GM19025 (cell line): Measurements from ENCODE around the gene SSBP3.
A peak's percentile ranks its signal among the peaks of the same experiment; 100 is the strongest.
"Not testable (repeated sequence)": the region's sequence is repeated elsewhere in the genome, so short reads cannot be mapped to it uniquely, and the experiment has no call there.

Source experiments
- ATAC-seq: cut with Tn5 transposase; IDR thresholded peaks from one replicate; pipeline ENCODE4 v1.9.1; 2021; ENCODE audit warnings: mild to moderate bottlenecking, low read depth, moderate library complexity; ENCODE audit not compliant: unreplicated experiment

The SSBP3 gene

GRCh38 chr1:54395281-54395934, 10.8 kb downstream of the SSBP3 start:
- ATAC-seq, result no peak

GRCh38 chr1:54394104-54394503, 12.1 kb downstream of the SSBP3 start:
- ATAC-seq, result no peak

DNA sequence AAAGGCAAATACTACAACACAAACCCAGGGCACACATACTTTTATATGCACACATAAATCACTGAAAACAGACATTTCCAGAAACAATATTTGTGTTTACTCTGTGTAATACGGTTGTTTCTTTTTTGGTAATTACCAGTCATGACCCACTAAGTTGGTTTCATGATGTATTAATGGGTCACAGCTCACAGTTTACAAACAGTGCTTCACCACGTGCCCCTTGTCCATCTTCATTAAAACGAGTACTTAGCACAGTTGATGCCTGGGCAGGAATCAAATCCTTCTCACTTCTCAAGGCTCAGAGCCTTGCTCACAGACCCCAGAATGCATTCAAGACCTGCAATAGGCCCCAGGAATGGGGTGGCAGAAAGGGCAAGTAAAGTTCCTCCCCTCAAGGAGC, 13.8 kb downstream of the SSBP3 start:
- ATAC-seq, result no peak

DNA sequence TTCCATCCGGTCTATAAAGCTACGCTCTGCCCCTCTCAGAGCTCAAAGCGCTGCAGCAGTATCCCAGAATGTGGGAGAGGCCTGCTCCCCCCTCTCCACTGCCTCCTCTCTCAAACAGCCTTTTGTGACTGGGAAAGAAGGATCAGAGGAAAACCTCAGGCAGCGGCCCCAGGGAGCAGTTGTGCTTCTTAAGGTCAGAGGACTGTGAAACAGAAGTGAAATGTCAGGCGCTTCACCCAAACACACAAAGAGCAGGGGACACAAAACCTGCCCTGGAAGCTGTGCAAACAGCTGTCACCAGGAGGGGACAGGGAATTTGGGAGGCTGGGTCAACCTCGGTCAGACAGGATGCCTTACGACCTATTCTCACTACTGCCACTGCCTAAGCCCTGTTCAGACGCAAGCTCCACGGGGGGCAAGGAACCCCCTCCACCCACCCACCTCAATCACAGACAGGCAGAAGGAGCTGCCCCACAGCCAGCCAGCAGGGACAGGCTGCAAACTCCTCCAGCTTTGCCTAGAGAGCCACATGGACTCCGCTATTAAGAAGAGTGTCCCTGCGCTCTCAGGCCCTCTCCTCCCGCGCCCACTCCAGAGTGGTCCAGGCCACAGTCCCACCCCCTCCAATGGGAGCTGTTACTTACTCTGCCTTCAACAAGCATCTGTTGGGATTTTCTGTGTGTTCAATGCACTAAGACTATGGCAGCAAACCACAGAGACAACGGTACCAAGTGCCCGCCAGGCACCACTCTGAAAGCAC, 14.6 kb downstream of the SSBP3 start:
- ATAC-seq, result no peak

- no peak for ATAC-seq
These were observed 15.5 kb downstream of the SSBP3 start for GRCh38 chr1:54390655-54391054.

- ATAC-seq, result not testable (repeated sequence)
These were observed 16.6 kb downstream of the SSBP3 start for GRCh38 chr1:54389608-54390007.

DNA sequence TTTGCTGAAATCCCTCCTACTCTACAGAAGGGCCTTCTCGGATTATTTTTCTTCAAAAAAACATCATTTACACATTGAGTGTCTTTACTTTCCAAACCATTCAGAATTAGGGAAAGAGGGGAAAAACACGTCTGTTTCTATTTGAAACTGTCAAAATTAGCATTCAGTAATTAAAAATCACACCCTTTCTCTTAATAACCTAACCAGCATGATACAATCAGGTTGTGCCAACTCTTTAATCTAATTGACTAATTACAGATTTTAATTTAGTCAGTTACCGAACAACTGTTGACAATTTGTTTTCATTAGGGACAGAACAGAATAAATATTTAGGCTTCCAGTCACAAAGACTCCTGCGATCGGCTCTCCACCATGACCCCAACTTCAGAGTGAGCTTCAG, 18.8 kb downstream of the SSBP3 start:
- ATAC-seq, result no peak

GRCh38 chr1:54385727-54386022, 20.5 kb downstream of the SSBP3 start:
- ATAC-seq, result no peak

- ATAC-seq, result no peak
These were observed 21.1 kb downstream of the SSBP3 start for GRCh38 chr1:54384918-54385726.

GRCh38 chr1:54384471-54384870, 21.7 kb downstream of the SSBP3 start:
- ATAC-seq, result no peak

DNA sequence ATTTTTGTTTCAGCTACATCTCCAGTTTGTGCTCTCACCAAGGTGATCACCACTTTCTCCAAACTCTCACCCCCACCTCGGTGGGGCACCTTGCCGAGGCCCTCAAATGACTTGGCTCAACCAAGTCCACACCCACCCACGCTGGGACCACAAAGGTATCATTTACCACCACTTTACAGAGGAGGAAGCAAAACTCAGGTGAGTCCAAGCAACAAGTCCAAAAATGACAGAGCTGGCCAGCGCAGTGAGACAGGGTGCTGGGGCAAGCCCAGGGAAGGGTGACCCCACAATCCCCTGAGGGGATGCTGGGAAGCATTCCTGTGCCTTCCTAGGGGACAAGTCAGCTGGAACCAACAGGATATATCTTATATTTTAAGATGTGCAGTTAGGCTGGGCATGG, 24.7 kb downstream of the SSBP3 start:
- no peak for ATAC-seq

DNA sequence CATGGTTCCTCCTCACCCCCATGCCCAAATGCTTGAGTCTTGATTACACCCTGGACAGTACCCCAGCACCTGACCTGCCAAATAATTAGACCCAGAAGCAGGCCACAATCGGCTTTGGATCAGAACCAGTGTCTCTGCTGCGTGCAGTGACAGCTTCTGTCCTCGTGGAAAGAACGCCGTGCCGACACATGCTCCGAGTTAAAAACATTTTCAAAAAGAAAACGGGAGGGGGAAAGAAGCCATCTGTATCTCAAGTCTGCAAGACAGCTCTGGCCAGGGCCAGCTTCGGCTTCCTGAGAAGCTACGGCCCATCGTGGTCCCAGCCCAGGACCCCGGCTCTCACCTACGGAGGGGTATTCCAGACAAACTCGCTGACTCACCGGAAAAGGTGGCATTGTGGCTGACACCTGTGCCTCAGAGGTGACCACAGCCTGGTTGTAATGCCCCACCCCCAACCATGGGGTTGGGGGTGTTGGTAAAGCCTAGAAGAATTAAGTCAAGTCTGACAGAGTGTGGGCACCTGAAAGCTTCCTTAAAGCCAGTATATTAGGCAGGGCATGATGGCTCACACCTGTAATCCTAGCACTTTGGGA, 25.8 kb downstream of the SSBP3 start:
- ATAC-seq, result no peak

DNA sequence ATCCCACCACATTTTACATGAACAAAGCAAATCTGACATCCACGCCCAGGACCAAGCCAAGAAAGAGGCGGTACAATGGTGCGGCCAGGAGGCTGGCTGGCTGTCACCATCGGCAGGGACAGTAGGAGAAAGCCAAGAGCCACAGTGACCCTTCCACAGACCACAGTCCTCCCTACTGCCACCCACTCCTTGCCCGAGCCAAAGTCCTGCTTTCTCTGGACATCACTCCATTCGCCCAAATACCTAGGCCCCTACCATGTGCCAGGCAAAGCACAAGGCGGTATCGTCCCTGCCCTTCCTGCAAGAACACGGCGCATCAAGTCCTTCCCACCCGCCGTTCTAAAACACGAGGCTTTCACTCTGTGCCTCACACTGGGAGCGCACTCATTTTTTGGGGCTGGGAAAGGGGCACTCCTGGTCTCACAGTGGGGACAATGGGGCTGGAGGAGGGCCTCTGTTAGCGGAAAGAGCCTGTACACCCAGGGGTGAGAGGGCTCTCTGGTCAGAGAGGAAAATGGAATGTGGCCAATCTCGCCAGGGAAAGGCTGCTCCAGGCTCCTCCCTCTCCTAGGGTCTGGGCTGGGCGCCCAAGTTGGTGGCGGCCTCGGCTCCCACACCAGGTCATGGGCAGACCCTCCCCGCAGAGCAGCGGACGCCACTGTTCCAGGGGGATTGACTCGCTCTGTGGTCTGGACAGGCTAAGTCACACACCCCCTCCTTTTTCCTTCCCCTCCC, 26.5 kb downstream of the SSBP3 start:
- no peak for ATAC-seq

- no peak for ATAC-seq
These were observed 27.2 kb downstream of the SSBP3 start for GRCh38 chr1:54378874-54379554.

GRCh38 chr1:54378157-54378873, 27.9 kb downstream of the SSBP3 start:
- ATAC-seq, result no peak

GRCh38 chr1:54377040-54377691, 29.0 kb downstream of the SSBP3 start:
- ATAC-seq, result no peak

DNA sequence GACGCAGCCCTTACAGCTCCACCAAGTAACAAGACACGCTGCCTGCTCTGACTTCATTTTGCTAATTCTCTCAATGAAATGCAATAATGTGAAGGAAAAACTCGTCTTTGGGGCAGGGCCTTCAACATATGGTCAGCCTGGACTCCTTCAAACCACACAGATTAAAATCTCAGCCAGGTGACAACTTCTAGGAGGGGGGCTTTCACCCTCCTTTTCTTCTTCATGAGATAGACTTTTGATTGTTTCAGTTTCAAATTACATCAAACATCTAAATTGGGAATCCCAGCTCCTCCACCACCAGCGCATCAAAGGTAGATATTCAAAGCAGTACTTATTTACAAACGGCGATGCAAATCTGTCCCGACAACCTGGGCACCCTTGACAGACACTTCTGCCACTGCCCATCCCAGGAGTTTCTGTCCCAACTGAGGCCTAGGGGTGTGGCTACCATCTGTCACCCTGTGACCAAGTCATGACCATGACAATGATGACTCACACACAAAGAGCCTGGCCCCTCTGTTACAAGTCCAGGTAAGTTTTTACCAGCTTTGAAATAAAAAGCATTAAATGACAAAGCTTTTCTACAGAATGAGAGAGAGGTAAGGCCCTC, 29.7 kb downstream of the SSBP3 start:
- ATAC-seq, result peak; percentile 49

DNA sequence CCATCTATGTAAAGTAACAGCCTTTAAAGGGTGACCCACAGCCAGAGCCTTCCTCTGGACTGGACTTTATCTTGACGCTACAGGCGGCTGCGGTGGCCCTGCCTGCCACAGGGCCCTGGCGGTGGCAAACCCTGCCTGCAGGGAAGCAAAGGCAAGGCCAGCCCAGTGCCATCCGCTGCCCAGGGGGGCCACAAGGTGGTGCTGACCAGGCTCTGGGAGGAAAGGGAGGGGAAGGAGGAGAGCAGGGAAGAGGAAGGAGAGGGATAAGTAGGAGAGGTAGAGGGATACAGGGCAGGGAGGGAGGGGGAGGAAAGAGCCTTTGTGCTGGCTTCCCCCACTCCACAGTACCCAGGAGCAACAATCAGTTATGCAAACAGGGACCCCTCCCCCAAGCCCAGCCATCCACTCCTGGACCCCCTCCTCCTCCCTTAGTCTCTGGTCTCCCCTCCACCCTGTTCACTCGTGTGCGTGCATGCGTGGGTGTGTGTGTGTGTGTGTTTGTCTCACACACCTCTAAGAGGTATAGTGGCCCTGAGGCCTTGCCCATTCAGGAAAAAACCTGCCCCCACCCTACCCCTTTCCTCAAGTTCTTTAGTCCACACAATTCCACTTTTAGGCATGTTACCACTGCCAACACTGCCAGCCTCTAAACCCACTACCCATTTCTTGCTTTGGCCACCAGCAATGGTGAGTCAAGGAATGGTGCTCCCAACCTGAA, 30.3 kb downstream of the SSBP3 start:
- ATAC-seq, result no peak
